Heart right ventricle (tissue), 16 donors: Measurements from ENCODE around the gene DPPA2. TPM values are rescaled to one million over a fixed set of nuclear protein-coding genes. Genes with fewer than 3 reads are reported as not detected.
A peak's percentile ranks its signal among the peaks of the same experiment; 100 is the strongest.

Experiments
- ATAC-seq, 8 donors: fragments of 200-7000 bp; cut with Tn5 transposase; one replicate each; pipeline ENCODE4 v1.9.1; 2020; ENCODE audit warnings: mild to moderate bottlenecking in 8 of 8, moderate library complexity in 8 of 8, moderate number of reproducible peaks in 1 of 8
- DNase-seq, 2 donors: peaks; one replicate each; pipeline ENCODE4 v3.0.0-alpha.2; 2020
- H3K27ac ChIP-seq, 10 donors: fragments of 200-600 bp; sonication (generic) in 2 of 10; one replicate each; pipeline versions ENCODE4 v1.5.0 to v1.8.0; 2020 to 2022; ENCODE audit warnings: mild to moderate bottlenecking in 3 of 10
- H3K27me3 ChIP-seq, 7 donors: fragments of 200-600 bp; one replicate each; pipeline ENCODE4 v1.8.0; 2021 to 2022; ENCODE audit warnings: mild to moderate bottlenecking in 2 of 7
- H3K36me3 ChIP-seq, 9 donors: fragments of 200-600 bp; sonication (generic) in 1 of 9; one replicate each; pipeline versions ENCODE4 v1.5.0 to v1.8.0; 2020 to 2022; ENCODE audit warnings: mild to moderate bottlenecking in 2 of 9
- H3K4me1 ChIP-seq, 9 donors: fragments of 200-600 bp; sonication (generic) in 1 of 9; one replicate each; pipeline versions ENCODE4 v1.5.0 to v1.8.0; 2020 to 2022; ENCODE audit warnings: mild to moderate bottlenecking in 4 of 9
- H3K4me3 ChIP-seq, 10 donors: fragments of 200-600 bp; sonication (generic) in 2 of 10; one replicate each; pipeline versions ENCODE4 v1.5.0 to v1.8.0; 2020 to 2022; ENCODE audit warnings: mild to moderate bottlenecking in 7 of 10, moderate library complexity in 2 of 10
- H3K9me3 ChIP-seq, 11 donors: fragments of 200-600 bp in 10 of 11; sonication (generic) in 2 of 11; one replicate each; pipeline versions ENCODE4 v1.5.0 to v1.8.0; 2013 to 2022; ENCODE audit warnings: mild to moderate bottlenecking in 2 of 11, control low read depth in 1 of 11, moderate library complexity in 1 of 11
- WGBS, 2 donors: extraction: QIAGEN DNeasy Blood & Tissue Kit; methylation state at CpG; one replicate each; pipeline ENCODE4 v1.1.7; 2013; ENCODE audit warnings: inconsistent platforms in 1 of 2; 5-methylcytosine and 5-hydroxymethylcytosine counted together
- intact Hi-C, 10 donors: fragments of 100-400 bp; cut with DNase I; formaldehyde crosslinking; loops; one replicate each; pipeline versions ENCODE4 v1.11.1 to v1.14.2; 2022
- polyA plus RNA-seq, 2 donors: library from polyadenylated mRNA; stranded (reverse); fragments of 200-250 nt; gene quantifications; one replicate each; pipeline ENCODE4 v1.2.3, GENCODE V29; 2013
- total RNA-seq, 10 donors: library from RNA; stranded (reverse); fragmentation: NEBNext Ultra II Directional in 3 of 10; extraction: Animal tissue kit (Norgen Biotek cat#: 25700) in 3 of 10; gene quantifications; one replicate each; pipeline versions ENCODE4 v1.2.1 to v1.2.4, GENCODE V29; 2021 to 2023
- TF ChIP-seq, protein P1 (sequence below), 9 donors: fragments of 200-600 bp; sonication (generic) in 2 of 9; IDR thresholded peaks; one replicate each; pipeline versions ENCODE4 v1.5.0 to v1.8.0; 2021 to 2022; ENCODE audit warnings: antibody characterized with exemption in 9 of 9, mild to moderate bottlenecking in 5 of 9, moderate library complexity in 1 of 9
- donor health status: Arrhythmogenic right ventricular cardiomyopathy.
- donor health status: ischemic (EF 13 %, LVEDD 7.1; RV severe dilation, severe dysfunction).
- donor health status: healthy with polysubstance abuse.
- donor health status: DM: no; HTN: yes; CAD: no.
- donor health status: DM: no; HTN: no; CAD: no.
- donor health status: ischemic (EF 25% LVEDD 6.9; RV normal size, moderate dysfunction).
- donor health status: ischemic (EF 25% LVEDD 5.7; RV mildly dilated, moderate dysfunction).
- donor health status: healthy.
- donor health status: DM: yes; HTN: yes; CAD: no.
- donor health status: Ischemic cardiomyopathy.
- donor health status: ischemic (EF 35%, LVEDD 5.7; RV mildly dilated, moderate dysfunction).
- donor health status: nonischemic (EF 11% LVEDD 7.7; RV severe dilation, severe dysfunction).
- donor health status: DM: yes; HTN: yes; CAD: no.
- donor health status: PGD.
- donor health status: ischemic (EF 29% LVEDD 5.4; RV normal size, mild dysfunction).
- donor health status: nonischemic (EF 23%, LVEDD 6.1; RV moderate dilation, normal function).

Gene DPPA2
- total and polyA plus RNA-seq, 12 donors: not detected

DNA sequence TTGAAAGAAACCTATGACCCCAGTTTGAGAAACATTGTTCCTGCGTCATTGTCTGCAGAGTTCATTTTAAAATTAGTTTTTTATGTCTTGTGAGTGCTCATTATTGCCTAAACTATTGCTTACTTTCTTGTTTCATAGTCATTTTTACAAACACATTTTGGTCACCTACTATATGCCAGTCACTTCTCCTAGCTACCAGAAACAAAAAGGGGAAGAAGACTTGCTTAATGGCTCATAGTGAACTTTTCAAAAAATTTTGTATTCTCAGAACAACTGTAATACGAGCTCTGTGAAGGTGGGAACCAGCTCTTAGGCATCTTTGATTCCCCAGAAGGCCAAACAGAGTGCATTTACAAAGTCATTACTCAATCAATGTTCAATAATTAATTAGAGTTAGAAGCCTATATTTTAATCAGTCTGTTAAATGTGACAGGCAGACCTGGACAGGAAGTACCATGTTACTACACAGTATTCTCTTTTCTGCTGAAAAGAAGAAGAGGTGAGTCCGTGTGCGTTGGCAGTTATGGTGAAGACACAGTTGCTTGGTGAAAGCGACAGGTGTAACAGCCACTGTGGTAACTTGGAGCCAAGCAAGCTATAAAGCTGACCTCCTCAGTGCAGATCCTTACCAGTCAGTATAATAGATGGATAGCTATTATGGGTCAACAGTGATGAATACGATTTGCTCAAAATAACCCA is 46.6 kb downstream of the DPPA2 start:
- Histone ChIP-seq H3K4me3 (no peak overlapping the region), H3K4me1 (no peaks in the 10 kb centered on the region), H3K27ac (no peak overlapping the region), H3K9me3 (peaks cover 0 to 13% (median 0%) of the 10 kb centered on the region in 11 donors), H3K36me3 (no peaks in the 10 kb centered on the region), H3K27me3 (no peaks in the 10 kb centered on the region)
- 83 to 87% methylated on average over 6 of the region's 6 CpGs for WGBS, 2 donors
- TF ChIP-seq, protein P1, sequence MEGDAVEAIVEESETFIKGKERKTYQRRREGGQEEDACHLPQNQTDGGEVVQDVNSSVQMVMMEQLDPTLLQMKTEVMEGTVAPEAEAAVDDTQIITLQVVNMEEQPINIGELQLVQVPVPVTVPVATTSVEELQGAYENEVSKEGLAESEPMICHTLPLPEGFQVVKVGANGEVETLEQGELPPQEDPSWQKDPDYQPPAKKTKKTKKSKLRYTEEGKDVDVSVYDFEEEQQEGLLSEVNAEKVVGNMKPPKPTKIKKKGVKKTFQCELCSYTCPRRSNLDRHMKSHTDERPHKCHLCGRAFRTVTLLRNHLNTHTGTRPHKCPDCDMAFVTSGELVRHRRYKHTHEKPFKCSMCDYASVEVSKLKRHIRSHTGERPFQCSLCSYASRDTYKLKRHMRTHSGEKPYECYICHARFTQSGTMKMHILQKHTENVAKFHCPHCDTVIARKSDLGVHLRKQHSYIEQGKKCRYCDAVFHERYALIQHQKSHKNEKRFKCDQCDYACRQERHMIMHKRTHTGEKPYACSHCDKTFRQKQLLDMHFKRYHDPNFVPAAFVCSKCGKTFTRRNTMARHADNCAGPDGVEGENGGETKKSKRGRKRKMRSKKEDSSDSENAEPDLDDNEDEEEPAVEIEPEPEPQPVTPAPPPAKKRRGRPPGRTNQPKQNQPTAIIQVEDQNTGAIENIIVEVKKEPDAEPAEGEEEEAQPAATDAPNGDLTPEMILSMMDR (IDR thresholded peaks at IDR 0.05): no peak
- ATAC-seq (no peak), DNase-seq (no peak)
- intact Hi-C loops: no loop called here

DNA sequence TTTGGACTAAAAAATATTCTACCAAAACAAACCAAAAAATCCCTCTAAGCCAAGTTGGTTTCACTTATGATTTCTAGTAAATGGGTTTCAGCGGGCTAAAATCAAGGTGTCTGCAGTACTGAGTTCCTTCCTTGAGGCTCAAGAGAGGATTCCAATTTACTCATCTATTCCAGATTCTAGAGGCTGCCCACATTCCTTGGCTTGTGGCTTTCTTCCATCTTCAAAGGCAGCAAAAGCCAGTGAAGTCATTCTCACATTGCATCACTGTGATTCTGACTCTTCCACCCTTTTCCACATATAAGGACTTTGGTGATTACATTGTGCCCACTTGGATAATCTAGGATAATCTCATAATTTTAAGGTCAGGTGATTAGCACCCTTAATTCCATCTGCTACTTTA is 48.1 kb downstream of the DPPA2 start:
- TF ChIP-seq, protein P1 (IDR thresholded peaks at IDR 0.05): no peak
- intact Hi-C loops: no loop called here
- Histone ChIP-seq H3K9me3 (peaks cover 0 to 13% (median 0%) of the 10 kb centered on the region in 11 donors), H3K27me3 (no peaks in the 10 kb centered on the region), H3K36me3 (no peaks in the 10 kb centered on the region), H3K4me3 (no peak overlapping the region), H3K4me1 (no peaks in the 10 kb centered on the region), H3K27ac (no peak overlapping the region)
- ATAC-seq (no peak), DNase-seq (no peak)
- 96 to 100% methylated on average over 1 of the region's 1 CpG for WGBS, 2 donors

DNA sequence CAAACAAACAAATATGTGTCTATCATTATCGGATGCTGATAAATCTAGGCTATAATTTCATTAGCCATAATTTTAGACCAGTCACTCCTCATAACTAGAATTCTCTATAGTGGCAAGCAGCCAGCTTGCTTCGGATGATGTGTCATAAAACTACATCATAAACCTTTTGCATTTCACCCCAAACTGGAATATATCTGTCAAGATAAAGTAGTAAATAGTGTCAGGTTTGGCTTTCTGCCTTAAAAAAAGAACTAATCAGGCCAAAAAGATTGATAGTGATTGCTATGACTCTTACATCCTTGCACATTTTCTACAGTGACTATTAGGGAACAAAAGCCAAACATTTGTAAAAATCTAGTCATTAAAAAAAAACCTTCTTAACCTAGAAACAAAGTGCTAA is 51.0 kb downstream of the DPPA2 start:
- no peaks in the 10 kb centered on the region for H3K4me1 ChIP-seq
- DNase-seq (no peak), ATAC-seq (no peak)
- H3K4me3 ChIP-seq: no peak overlapping the region
- H3K27me3 ChIP-seq: no peaks in the 10 kb centered on the region
- H3K9me3 ChIP-seq: peaks cover 0 to 13% (median 0%) of the 10 kb centered on the region in 11 donors
- TF ChIP-seq, protein P1 (IDR thresholded peaks at IDR 0.05): no peak
- intact Hi-C loops: no loop called here
- H3K27ac ChIP-seq: no peak overlapping the region
- 49 to 70% methylated on average over 2 of the region's 2 CpGs for WGBS, 2 donors
- no peaks in the 10 kb centered on the region for H3K36me3 ChIP-seq

DNA sequence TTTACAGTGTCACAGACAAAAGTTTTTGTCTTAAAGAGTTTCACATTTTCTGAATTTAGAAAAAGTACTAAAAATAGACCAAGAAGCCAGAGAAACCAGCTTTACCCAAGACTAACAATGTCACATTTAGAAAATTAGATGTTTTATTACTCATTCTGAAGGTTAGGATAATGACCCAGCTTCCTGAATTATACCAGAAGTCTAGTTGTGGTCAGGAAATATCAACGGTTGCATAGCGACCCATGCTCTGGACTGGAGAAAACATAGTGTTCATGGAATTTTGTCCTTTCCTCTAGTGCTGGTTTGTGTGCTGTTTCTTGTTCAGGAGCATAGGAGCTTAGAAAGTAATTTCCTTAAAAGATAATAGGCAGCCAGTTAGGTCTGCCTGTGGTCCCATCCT is 59.0 kb downstream of the DPPA2 start:
- intact Hi-C loops: loop anchor here in 1 of 10 donors (10.0 kb wide), 1 partner anchor 62 kb away; no protein-coding TSS in a partner anchor

More for the DNA sequence above, 59.0 kb downstream of the DPPA2 start:
- 26 to 31% methylated on average over 2 of the region's 2 CpGs for WGBS, 2 donors
- Histone ChIP-seq H3K9me3 (no peaks in the 10 kb centered on the region), H3K27ac (peak overlapping the region in 2 of 10 donors; percentile 31 to 47), H3K36me3 (no peaks in the 10 kb centered on the region), H3K27me3 (no peaks in the 10 kb centered on the region), H3K4me1 (no peaks in the 10 kb centered on the region), H3K4me3 (no peak overlapping the region)
- DNase-seq (no peak), ATAC-seq (peak in 6 of 8 donors; percentile 49 to 89 (median 64))
- TF ChIP-seq, protein P1 (IDR thresholded peaks at IDR 0.05): no peak
